ENCODE results near the gene ZSCAN2.
"Not testable (repeated sequence)": the region's sequence is repeated elsewhere in the genome, so short reads cannot be mapped to it uniquely, and the experiment has no call there.

The ZSCAN2 gene

DNA sequence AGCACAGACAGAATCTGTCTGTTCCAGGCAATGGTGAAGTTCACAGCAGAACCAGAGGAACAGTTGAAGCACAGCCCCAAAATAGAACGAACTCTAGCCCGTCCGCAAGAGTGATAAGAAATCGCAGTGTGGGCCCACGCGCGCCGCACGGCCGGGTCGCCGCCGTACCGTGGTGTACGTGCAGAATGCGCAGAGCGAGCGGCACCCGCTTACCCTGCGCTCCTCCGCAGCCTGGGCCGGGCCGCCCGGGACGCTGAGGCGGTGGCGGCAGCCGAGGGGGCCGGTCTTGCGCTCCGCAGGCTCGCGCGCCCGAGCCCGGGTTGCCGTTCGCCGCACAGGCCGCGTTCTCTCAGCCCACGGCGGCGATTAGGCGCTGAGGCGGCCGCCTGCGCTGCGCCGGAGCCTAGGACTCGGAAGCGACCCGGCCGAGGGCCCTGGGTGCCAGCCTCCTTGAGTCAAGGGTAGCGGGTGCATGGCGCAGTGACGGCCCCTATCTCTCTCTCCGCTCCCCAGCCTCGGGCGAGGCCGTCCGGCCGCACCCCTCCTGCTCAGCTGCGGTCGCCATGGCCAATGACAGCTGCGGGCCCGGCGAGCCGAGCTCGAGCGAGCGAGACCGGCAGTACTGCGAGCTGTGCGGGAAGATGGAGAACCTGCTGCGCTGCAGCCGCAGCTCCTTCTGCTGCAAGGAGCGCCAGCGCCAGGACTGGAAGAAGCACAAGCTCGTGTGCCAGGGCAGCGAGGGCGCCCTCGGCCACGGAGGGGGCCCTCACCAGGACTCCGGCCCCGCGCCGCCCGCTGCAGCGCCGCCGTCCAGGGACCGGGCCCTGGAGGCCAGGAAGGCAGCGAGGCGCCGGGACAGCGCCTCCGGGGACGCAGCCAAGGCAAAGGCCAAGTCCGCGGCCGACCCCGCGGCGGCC lies 32.8 kb downstream of the ZSCAN2 start:
- Histone ChIP-seq H3K79me2 (no peaks in the 10 kb centered on the region), H3K4me1 (no peaks in the 10 kb centered on the region)

GRCh38 chr15:84634228-84634837 lies 33.5 kb downstream of the ZSCAN2 start:
- Histone ChIP-seq H3K9ac (no peak overlapping the region), H2AFZ (peak overlapping the region; percentile 91), H3K4me2 (ENCODE audit: low read length) (peak overlapping the region; percentile 79), H3K36me3 (ENCODE audit: control insufficient read depth, insufficient read depth, low read length) (no peaks in the 10 kb centered on the region), H3K9me3 (ENCODE audit: control insufficient read depth, low read length) (no peaks in the 10 kb centered on the region), H3K27me3 (ENCODE audit: control insufficient read depth, insufficient read depth, low read length) (no peaks in the 10 kb centered on the region), H3K4me1 (no peaks in the 10 kb centered on the region), H3K79me2 (no peaks in the 10 kb centered on the region), H3K4me3 (ENCODE audit: low read depth, low read length) (peak overlapping the region; percentile 55), H3K27ac (peak overlapping the region; percentile 88)
- no peak for TF ChIP-seq CTCF (IDR thresholded peaks at IDR 0.05)

More for the DNA sequence above, 32.8 kb downstream of the ZSCAN2 start:
- no peak for TF ChIP-seq CTCF (IDR thresholded peaks at IDR 0.05)
- Histone ChIP-seq H3K9me3 (ENCODE audit: control insufficient read depth, low read length) (no peaks in the 10 kb centered on the region), H3K27ac (peak overlapping the region; percentile 88), H3K27me3 (ENCODE audit: control insufficient read depth, insufficient read depth, low read length) (no peaks in the 10 kb centered on the region), H3K36me3 (ENCODE audit: control insufficient read depth, insufficient read depth, low read length) (no peaks in the 10 kb centered on the region), H2AFZ (peak overlapping the region; percentile 91), H3K4me2 (ENCODE audit: low read length) (peak overlapping the region; percentile 79), H3K4me3 (ENCODE audit: low read depth, low read length) (peak overlapping the region; percentile 55), H3K9ac (peak overlapping the region; percentile 19)

GRCh38 chr15:84638103-84638502 lies 37.3 kb downstream of the ZSCAN2 start:
- Histone ChIP-seq H3K27ac (no peak overlapping the region), H3K4me2 (ENCODE audit: low read length) (no peak overlapping the region), H3K9ac (no peak overlapping the region), H3K27me3 (ENCODE audit: control insufficient read depth, insufficient read depth, low read length) (no peaks in the 10 kb centered on the region), H3K36me3 (ENCODE audit: control insufficient read depth, insufficient read depth, low read length) (no peaks in the 10 kb centered on the region), H2AFZ (no peak overlapping the region), H3K4me1 (no peaks in the 10 kb centered on the region), H3K9me3 (ENCODE audit: control insufficient read depth, low read length) (no peaks in the 10 kb centered on the region), H3K79me2 (no peaks in the 10 kb centered on the region), H3K4me3 (ENCODE audit: low read depth, low read length) (no peak overlapping the region)
- no peak for TF ChIP-seq CTCF (IDR thresholded peaks at IDR 0.05)

GRCh38 chr15:84641871-84642270 lies 41.1 kb downstream of the ZSCAN2 start:
- H3K79me2 ChIP-seq; H3K27me3 ChIP-seq (ENCODE audit: control insufficient read depth, insufficient read depth, low read length); H3K36me3 ChIP-seq (ENCODE audit: control insufficient read depth, insufficient read depth, low read length); H2AFZ ChIP-seq; H3K9ac ChIP-seq; H3K4me2 ChIP-seq (ENCODE audit: low read length); H3K4me3 ChIP-seq (ENCODE audit: low read depth, low read length); H3K4me1 ChIP-seq; H3K9me3 ChIP-seq (ENCODE audit: control insufficient read depth, low read length); H3K27ac ChIP-seq: not testable (repeated sequence)

- not testable (repeated sequence) for H3K36me3 ChIP-seq (ENCODE audit: control insufficient read depth, insufficient read depth, low read length); H3K9ac ChIP-seq; H2AFZ ChIP-seq; H3K4me3 ChIP-seq (ENCODE audit: low read depth, low read length); H3K27ac ChIP-seq; H3K79me2 ChIP-seq; H3K4me1 ChIP-seq; H3K4me2 ChIP-seq (ENCODE audit: low read length); H3K27me3 ChIP-seq (ENCODE audit: control insufficient read depth, insufficient read depth, low read length); H3K9me3 ChIP-seq (ENCODE audit: control insufficient read depth, low read length)
Measured at GRCh38 chr15:84642640-84643039, 41.8 kb downstream of the ZSCAN2 start.

All from parathyroid adenoma (tissue), 2 donors.